ENCODE results near the gene IGFBP5. TPM values are rescaled to one million over a fixed set of nuclear protein-coding genes. Genes with fewer than 3 reads are reported as not detected.

Gene IGFBP5
- total RNA-seq, 4 donors from 2014 or later, result 480 to 2,812 (median 618) TPM

DNA sequence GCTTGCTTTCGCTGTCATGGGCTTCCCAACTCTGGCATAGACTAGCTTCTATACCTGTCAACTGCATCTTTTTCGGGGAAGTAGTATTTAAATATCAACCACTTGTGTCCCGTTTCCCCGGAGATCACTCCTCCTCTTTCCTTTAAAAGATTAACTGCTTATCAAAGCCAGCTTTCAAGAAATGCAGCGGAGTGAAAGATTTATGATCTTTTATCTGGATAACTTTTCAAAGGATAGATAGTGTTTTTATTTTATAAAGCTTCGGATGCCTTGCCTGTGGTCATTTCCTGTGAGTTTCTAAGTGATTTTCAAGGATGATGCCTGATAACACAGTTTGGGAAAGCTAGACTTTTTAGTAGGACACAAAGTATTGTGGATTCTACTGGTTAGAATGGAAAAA, 2.9 kb upstream of the IGFBP5 start:
- TF ChIP-seq, protein P1, sequence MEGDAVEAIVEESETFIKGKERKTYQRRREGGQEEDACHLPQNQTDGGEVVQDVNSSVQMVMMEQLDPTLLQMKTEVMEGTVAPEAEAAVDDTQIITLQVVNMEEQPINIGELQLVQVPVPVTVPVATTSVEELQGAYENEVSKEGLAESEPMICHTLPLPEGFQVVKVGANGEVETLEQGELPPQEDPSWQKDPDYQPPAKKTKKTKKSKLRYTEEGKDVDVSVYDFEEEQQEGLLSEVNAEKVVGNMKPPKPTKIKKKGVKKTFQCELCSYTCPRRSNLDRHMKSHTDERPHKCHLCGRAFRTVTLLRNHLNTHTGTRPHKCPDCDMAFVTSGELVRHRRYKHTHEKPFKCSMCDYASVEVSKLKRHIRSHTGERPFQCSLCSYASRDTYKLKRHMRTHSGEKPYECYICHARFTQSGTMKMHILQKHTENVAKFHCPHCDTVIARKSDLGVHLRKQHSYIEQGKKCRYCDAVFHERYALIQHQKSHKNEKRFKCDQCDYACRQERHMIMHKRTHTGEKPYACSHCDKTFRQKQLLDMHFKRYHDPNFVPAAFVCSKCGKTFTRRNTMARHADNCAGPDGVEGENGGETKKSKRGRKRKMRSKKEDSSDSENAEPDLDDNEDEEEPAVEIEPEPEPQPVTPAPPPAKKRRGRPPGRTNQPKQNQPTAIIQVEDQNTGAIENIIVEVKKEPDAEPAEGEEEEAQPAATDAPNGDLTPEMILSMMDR (IDR thresholded peaks at IDR 0.05), result no peak
- H3K4me3 ChIP-seq, result no peak overlapping the region
- no peaks in the 10 kb centered on the region for H3K36me3 ChIP-seq
- no peaks in the 10 kb centered on the region for H3K27me3 ChIP-seq
- H3K27ac ChIP-seq, result peak overlapping the region; percentile 93 to 95
- intact Hi-C loops (cut with DNase I; ENCODE audit: low total_unique reads), result loop anchor here (10.0 kb wide), 1 partner anchor 637 kb away; no protein-coding TSS in a partner anchor
- no peaks in the 10 kb centered on the region for H3K4me1 ChIP-seq
- no peaks in the 10 kb centered on the region for H3K9me3 ChIP-seq
- no peak for DNase-seq

DNA sequence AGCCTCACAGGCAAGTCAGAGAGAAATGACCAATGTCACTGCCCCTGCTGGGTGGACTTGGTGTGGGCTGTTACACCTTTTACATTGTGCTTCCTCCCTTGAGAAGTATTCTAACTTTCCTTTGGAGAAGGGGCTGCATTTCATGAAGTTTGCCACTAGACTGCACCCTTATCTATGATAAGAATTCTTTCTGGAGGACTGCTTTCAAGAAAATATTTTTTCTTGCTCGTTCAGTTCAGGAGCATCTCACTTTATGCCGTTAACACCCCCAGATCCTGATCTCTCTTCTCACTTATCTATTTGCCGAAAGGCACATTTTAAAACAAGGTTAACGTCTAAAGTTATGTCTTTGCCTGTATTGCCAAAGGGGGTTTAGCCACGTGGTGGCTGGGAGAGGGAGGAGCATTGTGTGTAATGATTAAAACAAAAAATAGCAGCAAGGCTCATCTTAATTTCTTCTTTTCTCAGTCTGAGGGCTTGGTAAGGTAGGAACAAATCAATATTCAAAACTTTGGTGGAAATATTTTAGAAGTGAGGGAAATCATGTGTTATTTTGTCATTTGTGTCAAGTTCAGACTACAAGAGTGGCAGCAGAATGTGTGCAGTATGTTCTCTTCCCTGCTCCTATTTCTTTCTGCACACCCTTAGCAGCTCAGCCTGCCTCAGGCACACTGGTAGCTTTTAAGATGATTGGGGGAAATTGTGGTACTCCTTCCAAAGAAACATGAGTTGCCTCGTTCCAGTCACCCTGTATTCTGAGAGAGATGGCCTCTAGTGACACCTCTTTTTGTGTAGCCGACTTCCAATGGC, 1.6 kb upstream of the IGFBP5 start:
- peak overlapping the region; percentile 93 to 95 for H3K27ac ChIP-seq
- no peak for DNase-seq
- H3K36me3 ChIP-seq, result no peaks in the 10 kb centered on the region
- no peaks in the 10 kb centered on the region for H3K27me3 ChIP-seq
- H3K4me3 ChIP-seq, result no peak overlapping the region
- no peaks in the 10 kb centered on the region for H3K9me3 ChIP-seq
- TF ChIP-seq, protein P1 (IDR thresholded peaks at IDR 0.05), result peak; percentile 54 to 86 (median 70)
- TF ChIP-seq POLR2A (IDR thresholded peaks at IDR 0.05), result no peak
- intact Hi-C loops (cut with DNase I; ENCODE audit: low total_unique reads), result loop anchor here (10.0 kb wide), 1 partner anchor 638 kb away; no protein-coding TSS in a partner anchor
- no peaks in the 10 kb centered on the region for H3K4me1 ChIP-seq

DNA sequence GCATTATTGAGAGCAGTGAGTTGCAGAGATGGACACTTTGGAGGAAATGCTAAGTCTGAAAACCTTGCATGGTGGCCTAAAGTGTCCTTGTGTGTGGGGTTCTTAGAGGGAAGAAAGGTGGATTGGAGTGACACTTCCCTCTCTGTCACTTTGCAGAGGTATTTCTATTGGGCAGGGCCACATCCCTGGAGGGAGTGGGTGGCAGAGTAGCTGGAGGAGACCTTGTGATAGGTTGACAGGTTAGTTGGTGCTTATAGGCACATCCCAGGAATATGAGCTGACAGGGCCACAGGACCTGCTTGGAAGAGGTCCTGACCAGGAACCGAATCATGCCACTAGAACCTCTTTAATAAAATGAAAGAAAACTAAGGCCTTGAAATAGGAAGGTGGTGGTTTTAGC, 972 bp upstream of the IGFBP5 start:
- intact Hi-C loops (cut with DNase I; ENCODE audit: low total_unique reads), result loop anchor here (10.0 kb wide), 1 partner anchor 638 kb away; no protein-coding TSS in a partner anchor
- TF ChIP-seq, protein P1 (IDR thresholded peaks at IDR 0.05), result no peak
- TF ChIP-seq POLR2A (IDR thresholded peaks at IDR 0.05), result no peak
- Histone ChIP-seq H3K36me3 (no peaks in the 10 kb centered on the region), H3K4me1 (no peaks in the 10 kb centered on the region), H3K27ac (peak overlapping the region; percentile 93 to 95), H3K27me3 (no peaks in the 10 kb centered on the region), H3K9me3 (no peaks in the 10 kb centered on the region), H3K4me3 (no peak overlapping the region)
- peak in 1 of 2 donors; percentile 15 for DNase-seq

DNA sequence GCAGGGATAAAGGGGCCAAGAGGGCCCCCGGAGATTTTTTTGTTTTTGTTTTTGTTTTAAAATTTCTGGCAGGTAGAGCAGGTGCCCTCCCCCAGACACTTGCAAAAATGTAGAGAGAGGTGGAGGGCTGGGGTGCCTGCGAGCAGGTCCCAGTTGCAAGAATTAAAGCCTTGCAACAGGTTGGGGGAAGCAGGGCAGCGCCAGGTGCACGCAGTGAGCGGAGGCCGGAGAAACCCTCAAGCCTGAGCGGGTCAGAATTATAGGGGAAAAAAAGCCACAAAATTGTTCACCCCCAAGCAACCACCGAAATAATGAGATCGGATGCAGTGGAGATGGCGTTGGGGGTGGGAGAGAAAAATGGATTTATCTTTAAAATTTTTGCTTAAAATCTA, 527 bp downstream of the IGFBP5 start:
- H3K4me1 ChIP-seq, result no peaks in the 10 kb centered on the region
- peak overlapping the region; percentile 79 to 85 for H3K4me3 ChIP-seq
- H3K36me3 ChIP-seq, result no peaks in the 10 kb centered on the region
- DNase-seq, result no peak
- no peaks in the 10 kb centered on the region for H3K27me3 ChIP-seq
- intact Hi-C loops (cut with DNase I; ENCODE audit: low total_unique reads), result loop anchor here (10.0 kb wide), 1 partner anchor 640 kb away; no protein-coding TSS in a partner anchor
- H3K9me3 ChIP-seq, result no peaks in the 10 kb centered on the region
- H3K27ac ChIP-seq, result peak overlapping the region; percentile 93 to 95
- TF ChIP-seq, protein P1 (IDR thresholded peaks at IDR 0.05), result no peak
- no peak for TF ChIP-seq POLR2A (IDR thresholded peaks at IDR 0.05)
